ENCODE data around the gene LZTFL1.

The LZTFL1 gene

DNA sequence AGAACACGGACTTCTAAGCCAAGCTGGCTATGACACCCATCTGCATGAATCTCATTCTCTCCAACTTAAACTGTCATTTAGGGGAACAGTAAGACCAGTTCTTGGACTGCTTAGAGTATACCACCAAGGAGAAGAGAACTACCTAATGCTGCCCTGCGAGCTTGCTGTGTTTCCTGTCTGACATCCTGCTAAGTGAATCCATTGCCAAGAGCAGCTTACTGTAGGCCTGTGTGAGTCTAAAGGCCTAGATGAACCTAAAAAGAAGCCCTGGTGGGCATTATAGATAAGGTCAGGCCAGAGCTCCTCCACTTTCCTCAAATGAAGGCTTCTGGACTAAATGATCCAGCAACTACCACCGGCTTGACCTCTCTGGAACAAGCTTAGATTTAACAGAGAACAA is 15.0 kb downstream of the LZTFL1 start:
- TF ChIP-seq, protein P1, sequence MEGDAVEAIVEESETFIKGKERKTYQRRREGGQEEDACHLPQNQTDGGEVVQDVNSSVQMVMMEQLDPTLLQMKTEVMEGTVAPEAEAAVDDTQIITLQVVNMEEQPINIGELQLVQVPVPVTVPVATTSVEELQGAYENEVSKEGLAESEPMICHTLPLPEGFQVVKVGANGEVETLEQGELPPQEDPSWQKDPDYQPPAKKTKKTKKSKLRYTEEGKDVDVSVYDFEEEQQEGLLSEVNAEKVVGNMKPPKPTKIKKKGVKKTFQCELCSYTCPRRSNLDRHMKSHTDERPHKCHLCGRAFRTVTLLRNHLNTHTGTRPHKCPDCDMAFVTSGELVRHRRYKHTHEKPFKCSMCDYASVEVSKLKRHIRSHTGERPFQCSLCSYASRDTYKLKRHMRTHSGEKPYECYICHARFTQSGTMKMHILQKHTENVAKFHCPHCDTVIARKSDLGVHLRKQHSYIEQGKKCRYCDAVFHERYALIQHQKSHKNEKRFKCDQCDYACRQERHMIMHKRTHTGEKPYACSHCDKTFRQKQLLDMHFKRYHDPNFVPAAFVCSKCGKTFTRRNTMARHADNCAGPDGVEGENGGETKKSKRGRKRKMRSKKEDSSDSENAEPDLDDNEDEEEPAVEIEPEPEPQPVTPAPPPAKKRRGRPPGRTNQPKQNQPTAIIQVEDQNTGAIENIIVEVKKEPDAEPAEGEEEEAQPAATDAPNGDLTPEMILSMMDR (IDR thresholded peaks at IDR 0.05; ENCODE audit: extremely low read depth, missing control alignments), result no peak
- DNase-seq (ENCODE audit: low spot score), result no peak

GRCh38 chr3:45826321-45826720 is 15.6 kb downstream of the LZTFL1 start:
- TF ChIP-seq, protein P1 (IDR thresholded peaks at IDR 0.05; ENCODE audit: extremely low read depth, missing control alignments), result no peak
- no peak for DNase-seq (ENCODE audit: low spot score)

DNA sequence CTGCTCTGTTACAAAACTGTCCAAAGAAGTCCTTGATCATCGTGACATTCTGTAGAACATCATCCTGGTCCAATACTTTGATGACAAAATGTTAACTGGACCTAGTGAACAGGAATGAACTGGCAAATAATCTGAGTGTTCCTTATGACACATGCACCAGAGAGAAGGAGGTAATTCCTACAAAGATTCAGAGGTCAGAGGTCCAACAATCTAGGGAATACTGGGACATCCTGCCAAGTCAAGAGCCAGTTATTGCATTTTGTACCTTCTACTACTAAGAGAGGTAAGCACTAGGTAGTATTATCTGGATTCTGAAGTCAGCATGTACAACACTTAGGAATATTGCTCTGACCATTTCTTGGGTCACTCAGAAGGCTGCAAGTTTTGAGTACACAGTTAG is 20.8 kb downstream of the LZTFL1 start:
- TF ChIP-seq, protein P1 (IDR thresholded peaks at IDR 0.05; ENCODE audit: extremely low read depth, missing control alignments), result no peak
- no peak for DNase-seq (ENCODE audit: low spot score)

DNA sequence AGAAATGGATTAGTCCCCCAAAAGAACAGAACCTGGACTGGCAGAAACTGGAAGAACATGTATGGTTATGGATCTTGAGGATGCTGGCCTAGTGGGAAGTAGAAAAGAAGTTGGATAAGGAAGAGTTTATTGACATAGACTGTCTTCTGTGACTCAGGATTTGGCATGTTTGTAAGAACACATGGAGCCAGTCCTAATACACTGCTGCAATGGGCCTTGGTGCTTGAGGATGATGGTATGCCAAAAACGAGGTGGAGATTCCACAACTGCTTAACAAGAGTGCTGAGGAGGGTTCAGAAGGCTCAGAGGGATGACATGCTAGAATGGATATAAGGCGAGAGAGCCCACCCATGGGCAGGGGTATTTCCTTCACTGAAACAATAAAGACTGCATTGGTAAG is 22.4 kb downstream of the LZTFL1 start:
- no peak for DNase-seq (ENCODE audit: low spot score)
- TF ChIP-seq, protein P1 (IDR thresholded peaks at IDR 0.05; ENCODE audit: extremely low read depth, missing control alignments), result no peak

DNA sequence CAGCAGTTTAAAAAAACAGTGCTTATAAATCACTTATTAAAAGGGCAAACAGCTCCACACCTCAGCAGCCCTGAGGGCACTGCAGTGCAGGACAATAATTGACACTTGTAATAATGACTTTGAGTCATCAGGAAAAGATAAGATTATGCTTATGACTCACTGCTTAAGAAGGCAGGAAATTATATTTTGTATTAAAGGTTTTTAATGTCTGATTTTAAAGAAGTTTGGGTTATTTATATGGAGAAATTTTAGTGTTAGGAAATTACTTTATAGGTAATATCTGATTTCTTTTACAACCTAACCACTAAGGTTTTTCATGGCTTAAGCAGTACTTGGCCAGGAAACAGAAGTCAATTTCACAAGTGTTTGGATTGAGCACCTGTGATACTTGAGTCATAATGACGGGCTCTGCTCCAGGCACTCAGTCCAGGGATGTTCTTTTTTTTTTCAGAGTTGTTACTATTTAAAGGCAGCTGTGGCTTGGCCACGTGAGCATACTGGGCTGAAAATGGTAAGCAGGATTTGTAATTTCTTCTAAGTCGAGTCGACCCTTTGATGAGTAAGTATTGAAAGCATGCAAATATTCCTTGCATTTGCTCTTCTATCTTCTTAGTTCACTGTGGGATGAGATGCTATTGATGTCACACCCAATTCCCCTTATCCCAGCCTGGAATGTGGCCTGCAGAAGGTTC is 23.9 kb downstream of the LZTFL1 start:
- no peak for DNase-seq (ENCODE audit: low spot score)
- TF ChIP-seq, protein P1 (IDR thresholded peaks at IDR 0.05; ENCODE audit: extremely low read depth, missing control alignments), result no peak

- TF ChIP-seq, protein P1 (IDR thresholded peaks at IDR 0.05; ENCODE audit: extremely low read depth, missing control alignments), result no peak
- DNase-seq (ENCODE audit: low spot score), result no peak
Observed at GRCh38 chr3:45816544-45816943, 25.4 kb downstream of the LZTFL1 start.

- DNase-seq (ENCODE audit: low spot score), result no peak
- TF ChIP-seq, protein P1 (IDR thresholded peaks at IDR 0.05; ENCODE audit: extremely low read depth, missing control alignments), result no peak
Observed at GRCh38 chr3:45814322-45814721, 27.6 kb downstream of the LZTFL1 start.

All from GM20000 (cell line).